Measurements from ENCODE around the gene PAX8.

GRCh38 chr2:113172721-113173541 is 105.8 kb downstream of the PAX8 start:
- TF ChIP-seq CTCF (IDR thresholded peaks at IDR 0.05) = no peak
- TF ChIP-seq POLR2AphosphoS5 (IDR thresholded peaks at IDR 0.05) = no peak
